Measurements from ENCODE around the gene ETV6. TPM values are rescaled to one million over a fixed set of nuclear protein-coding genes. Genes with fewer than 3 reads are reported as not detected.

Gene ETV6
- polyA plus RNA-seq, 3 donors: 6.8 to 45.1 (median 11.7) TPM

- H3K4me1 ChIP-seq (ENCODE audit: control insufficient read depth in 1 of 2, insufficient read depth in 2 of 2, low read length in 2 of 2): peaks cover 65 to 74% of the 10 kb centered on the region in 2 donors
- peak overlapping the region; percentile 86 to 97 for H3K27ac ChIP-seq (ENCODE audit: low read depth in 1 of 2, low read length in 2 of 2)
- peak overlapping the region; percentile 94 to 99 (median 98) for H3K27ac Mint-ChIP-seq
- no peak for TF ChIP-seq CTCF (IDR thresholded peaks at IDR 0.05)
- peak overlapping the region; percentile 96 to 100 (median 96) for H3K4me3 ChIP-seq (replicated peaks in 1 of 3; ENCODE audit: low read depth in 2 of 3, low read length in 3 of 3)
- H3K36me3 ChIP-seq (replicated peaks in 1 of 2; ENCODE audit: control insufficient read depth in 1 of 2, insufficient read depth in 2 of 2, low read length in 2 of 2): no peaks in the 10 kb centered on the region
- H3K4me1 Mint-ChIP-seq: peaks cover 62% of the 10 kb centered on the region
- peaks cover 0 to 3% (median 0%) of the 10 kb centered on the region in 7 donors for H3K9me3 Mint-ChIP-seq
- H2AFZ ChIP-seq (ENCODE audit: insufficient read depth, low read depth, low read length, poor library complexity, severe bottlenecking): no peak overlapping the region
- 4% methylated on average over 4 of the region's 7 CpGs for WGBS (ENCODE audit: insufficient coverage)
- peak overlapping the region; percentile 86 for H3K4me2 ChIP-seq (replicated peaks; ENCODE audit: extremely low read depth, low read length, poor library complexity, severe bottlenecking)
- peak overlapping the region; percentile 86 for H3K9ac ChIP-seq (ENCODE audit: insufficient read depth, low read length, poor library complexity, severe bottlenecking)
- H3K27me3 ChIP-seq (ENCODE audit: control insufficient read depth in 2 of 2, insufficient read depth in 2 of 2, low read length in 2 of 2): no peaks in the 10 kb centered on the region
- peaks cover 44% of the 10 kb centered on the region for H4K20me1 ChIP-seq (ENCODE audit: insufficient read depth, low read length)
- peaks cover 13 to 16% of the 10 kb centered on the region in 2 donors for H3K36me3 Mint-ChIP-seq
- peak in 2 of 3 donors; percentile 65 to 76 for DNase-seq
- peak overlapping the region; percentile 95 to 98 for H3K4me3 Mint-ChIP-seq
- peaks cover 94% of the 10 kb centered on the region for H3K79me2 ChIP-seq (ENCODE audit: insufficient read depth, low read length)
- H3K9me3 ChIP-seq (replicated peaks in 1 of 2; ENCODE audit: control insufficient read depth in 1 of 2, insufficient read depth in 1 of 2, low read length in 2 of 2): no peaks in the 10 kb centered on the region
- intact Hi-C loops (cut with micrococcal nuclease): loop anchor here (2.0 to 10.0 kb wide), 9 partner anchors 32 to 1064 kb away; partner anchors contain the start of gene CDKN1B (in 1 of the 2)
- peaks cover 0 to 1% (median 0%) of the 10 kb centered on the region in 3 donors for H3K27me3 Mint-ChIP-seq (ENCODE audit: low read depth in 3 of 3)
These were observed 3.8 kb downstream of the ETV6 start for GRCh38 chr12:11653215-11653753.

GRCh38 chr12:11654338-11654737, 4.9 kb downstream of the ETV6 start:
- intact Hi-C loops (cut with micrococcal nuclease): loop anchor here (5.0 to 10.0 kb wide), 8 partner anchors 33 to 1063 kb away; partner anchors contain the start of gene CDKN1B (in 1 of the 2)
- Mint-ChIP-seq H3K4me3 (peak overlapping the region; percentile 53 to 95), H3K9me3 (peaks cover 0 to 3% (median 0%) of the 10 kb centered on the region in 7 donors), H3K27me3 (ENCODE audit: low read depth in 3 of 3) (peaks cover 0 to 1% (median 0%) of the 10 kb centered on the region in 3 donors), H3K36me3 (peaks cover 17 to 25% of the 10 kb centered on the region in 2 donors), H3K27ac (peak overlapping the region; percentile 79 to 99 (median 95)), H3K4me1 (peaks cover 70% of the 10 kb centered on the region)
- H3K4me1 ChIP-seq (ENCODE audit: control insufficient read depth in 1 of 2, insufficient read depth in 2 of 2, low read length in 2 of 2): peaks cover 70 to 77% of the 10 kb centered on the region in 2 donors
- no peak overlapping the region for H2AFZ ChIP-seq (ENCODE audit: insufficient read depth, low read depth, low read length, poor library complexity, severe bottlenecking)
- H3K4me2 ChIP-seq (replicated peaks; ENCODE audit: extremely low read depth, low read length, poor library complexity, severe bottlenecking): peak overlapping the region; percentile 86
- peaks cover 54% of the 10 kb centered on the region for H4K20me1 ChIP-seq (ENCODE audit: insufficient read depth, low read length)
- peak overlapping the region; percentile 10 for H3K9ac ChIP-seq (ENCODE audit: insufficient read depth, low read length, poor library complexity, severe bottlenecking)
- no peaks in the 10 kb centered on the region for H3K36me3 ChIP-seq (replicated peaks in 1 of 2; ENCODE audit: control insufficient read depth in 1 of 2, insufficient read depth in 2 of 2, low read length in 2 of 2)
- WGBS (ENCODE audit: insufficient coverage): no CpG with 5 or more reads among the region's 4 CpGs
- H3K9me3 ChIP-seq (replicated peaks in 1 of 2; ENCODE audit: control insufficient read depth in 1 of 2, insufficient read depth in 1 of 2, low read length in 2 of 2): no peaks in the 10 kb centered on the region
- H3K27me3 ChIP-seq (ENCODE audit: control insufficient read depth in 2 of 2, insufficient read depth in 2 of 2, low read length in 2 of 2): no peaks in the 10 kb centered on the region
- peak overlapping the region; percentile 86 to 97 for H3K27ac ChIP-seq (ENCODE audit: low read depth in 1 of 2, low read length in 2 of 2)
- peak overlapping the region in 1 of 3 experiments; percentile 96 for H3K4me3 ChIP-seq (replicated peaks in 1 of 3; ENCODE audit: low read depth in 2 of 3, low read length in 3 of 3)
- H3K79me2 ChIP-seq (ENCODE audit: insufficient read depth, low read length): peaks cover 96% of the 10 kb centered on the region
- DNase-seq: no peak
- TF ChIP-seq CTCF (IDR thresholded peaks at IDR 0.05): no peak

Data from CD14-positive monocyte (primary cell).